Ishikawa (cell line): ENCODE data around the gene PCDHAC1.
"Not testable (repeated sequence)": the region's sequence is repeated elsewhere in the genome, so short reads cannot be mapped to it uniquely, and the experiment has no call there.

ENCODE experiments used
- CEBPB ChIP-seq: IDR thresholded peaks from 2 replicates; pipeline ENCODE4 v1.6.1; 2012
- EGR1 ChIP-seq: IDR thresholded peaks from 2 replicates; pipeline ENCODE4 v1.6.1; 2012
- EP300 ChIP-seq: IDR thresholded peaks from 2 replicates; pipeline ENCODE4 v1.6.1; 2012; ENCODE audit warnings: borderline replicate concordance
- MAX ChIP-seq: IDR thresholded peaks from 2 replicates; pipeline ENCODE4 v1.6.1; 2012
- REST ChIP-seq: IDR thresholded peaks from 2 replicates; pipeline ENCODE4 v1.6.1; 2012; ENCODE audit warnings: low read depth, mild to moderate bottlenecking

- TF ChIP-seq EP300, MAX, CEBPB, EGR1: not testable (repeated sequence)
- TF ChIP-seq REST = peak; percentile 36; the same call in 1 of the 2 replicates
Observed at GRCh38 chr5:140876541-140877261, 49.4 kb upstream of the PCDHAC1 start.
